Transverse colon (tissue), 4 donors: ENCODE results near the gene ZFP1. TPM values are rescaled to one million over a fixed set of nuclear protein-coding genes. Genes with fewer than 3 reads are reported as not detected.
A peak's percentile ranks its signal among the peaks of the same experiment; 100 is the strongest.

Experiments
- DNase-seq: peaks from one replicate; pipeline ENCODE4 v3.0.0-alpha.2; 2019
- H3K27ac ChIP-seq, 4 donors: fragments of 200-600 bp; sonication (generic); 2 replicates each; pipeline ENCODE4 v1.5.1; 2016 to 2018; ENCODE audit warnings: inconsistent platforms in 4 of 4
- H3K27me3 ChIP-seq: fragments of 200-600 bp; sonication (generic); 2 replicates; pipeline ENCODE4 v1.5.1; 2017; ENCODE audit warnings: inconsistent platforms
- H3K36me3 ChIP-seq, 4 donors: fragments of 200-600 bp; sonication (generic); 2 replicates each; pipeline ENCODE4 v1.5.1; 2017 to 2019; ENCODE audit warnings: inconsistent platforms in 4 of 4
- H3K4me1 ChIP-seq, 4 donors: fragments of 200-600 bp; sonication (generic); 2 replicates each; pipeline ENCODE4 v1.5.1; 2017 to 2020; ENCODE audit warnings: inconsistent platforms in 4 of 4
- H3K4me3 ChIP-seq, 4 donors: fragments of 200-600 bp; sonication (generic); 1 replicate in 1 of 4; 2 replicates in 3 of 4; pipeline versions ENCODE4 v1.5.1 to v1.6.1; 2017 to 2019; ENCODE audit warnings: inconsistent platforms in 4 of 4
- H3K9me3 ChIP-seq, 2 donors: fragments of 200-600 bp; sonication (generic); 2 replicates each; pipeline ENCODE4 v1.5.1; 2017 to 2019; ENCODE audit warnings: inconsistent platforms in 2 of 2
- CTCF ChIP-seq, 5 experiments: fragments of 200-600 bp in 3 of 5; fragments of 450-650 bp in 2 of 5; sonication (generic) in 3 of 5; IDR thresholded peaks; 1 replicate in 2 of 5; 2 replicates in 3 of 5; pipeline ENCODE4 v1.5.1; 2016 to 2017; ENCODE audit warnings: antibody characterized with exemption in 5 of 5, inconsistent platforms in 3 of 5, mild to moderate bottlenecking in 2 of 5, moderate library complexity in 1 of 5
- EP300 ChIP-seq: sonication (generic); formaldehyde crosslinking; IDR thresholded peaks from one replicate; pipeline ENCODE4 v1.6.1; 2017; ENCODE audit warnings: antibody characterized with exemption, low read depth
- POLR2A ChIP-seq: fragments of 450-650 bp; IDR thresholded peaks from one replicate; pipeline ENCODE4 v1.6.1; 2016; ENCODE audit warnings: antibody characterized with exemption, mild to moderate bottlenecking, moderate library complexity
- POLR2AphosphoS5 ChIP-seq, 3 donors: sonication (generic); formaldehyde crosslinking; IDR thresholded peaks; one replicate each; pipeline ENCODE4 v1.6.1; 2016; ENCODE audit warnings: antibody characterized with exemption in 3 of 3
- WGBS, 2 donors: methylation state at CpG; one replicate each; pipeline ENCODE4 v1.1.5; 2018; ENCODE audit warnings: low coverage in 1 of 2; 5-methylcytosine and 5-hydroxymethylcytosine counted together
- in situ Hi-C, 4 donors: fragments of 200-750 bp; cut with MboI; loops; one replicate each; pipeline versions ENCODE4 v1.15.0 to v1.15.1; 2017; ENCODE audit warnings: low sequenced_read_pairs in 3 of 4, low pct_ligation_motif_present in 1 of 4, low pct_unique_long_range_greater_than_20kb in 1 of 4
- intact Hi-C: fragments of 100-400 bp; cut with DNase I; formaldehyde crosslinking; loops from one replicate; pipeline ENCODE4 v1.15.1; 2023; ENCODE audit warnings: low total_unique reads
- total RNA-seq, 4 donors: library from RNA; depleted of rRNA; stranded (reverse); fragments of >200 nt; gene quantifications; one replicate each; pipeline ENCODE4 v1.1.0, GENCODE V29; 2016

Gene ZFP1
- total RNA-seq, 4 donors from 2014 or later: 1.1 to 56.7 (median 6.3) TPM

GRCh38 chr16:75110637-75111513 lies 37.4 kb upstream of the ZFP1 start:
- H3K27ac ChIP-seq: peak overlapping the region; percentile 69 to 90 (median 80)
- intact Hi-C loops: loop anchor here (1.0 kb wide), 1 partner anchor 113 kb away; no protein-coding TSS in a partner anchor
- no peaks in the 10 kb centered on the region for H3K9me3 ChIP-seq
- peak; percentile 94 for DNase-seq
- no peaks in the 10 kb centered on the region for H3K36me3 ChIP-seq
- H3K27me3 ChIP-seq: no peaks in the 10 kb centered on the region
- H3K4me1 ChIP-seq: peaks cover 45 to 71% (median 48%) of the 10 kb centered on the region in 4 donors
- in situ Hi-C loops: loop anchor here in 1 of 4 donors (25.0 kb wide), 1 partner anchor 399 kb away; the partner anchor contains the start of gene MLKL
- 0 to 18% methylated on average over 1 to 28 of the region's 28 CpGs for WGBS, 2 donors
- TF ChIP-seq POLR2A (peak; percentile 17), POLR2AphosphoS5 (IDR thresholded peaks at IDR 0.05) (peak in 2 of 3 donors; percentile 47 to 55), EP300 (no peak), CTCF (IDR thresholded peaks at IDR 0.05) (peak; percentile 89 to 96 (median 94))
- peak overlapping the region in 2 of 4 donors; percentile 0 to 19 for H3K4me3 ChIP-seq

GRCh38 chr16:75111514-75111940 lies 36.8 kb upstream of the ZFP1 start:
- H3K36me3 ChIP-seq: no peaks in the 10 kb centered on the region
- no peaks in the 10 kb centered on the region for H3K9me3 ChIP-seq
- H3K27me3 ChIP-seq: no peaks in the 10 kb centered on the region
- 41% methylated on average over 7 of the region's 7 CpGs; no CpG with 5 or more reads in 1 of the 2 donors for WGBS, 2 donors
- intact Hi-C loops (loop anchor here (1.0 kb wide), 1 partner anchor 113 kb away; no protein-coding TSS in a partner anchor), in situ Hi-C loops (loop anchor here in 1 of 4 donors (25.0 kb wide), 1 partner anchor 399 kb away; the partner anchor contains the start of gene MLKL)
- TF ChIP-seq POLR2A: no peak
- TF ChIP-seq EP300: no peak
- no peak for TF ChIP-seq POLR2AphosphoS5 (IDR thresholded peaks at IDR 0.05)
- peak in 2 of 5 experiments; percentile 6 to 7 for TF ChIP-seq CTCF (IDR thresholded peaks at IDR 0.05)
- H3K4me3 ChIP-seq: no peak overlapping the region
- H3K27ac ChIP-seq: peak overlapping the region; percentile 69 to 90 (median 80)
- DNase-seq: no peak
- H3K4me1 ChIP-seq: peaks cover 39 to 67% (median 46%) of the 10 kb centered on the region in 4 donors

- Histone ChIP-seq H3K27ac (peak overlapping the region in 2 of 4 donors; percentile 69 to 90), H3K4me3 (no peak overlapping the region), H3K36me3 (no peaks in the 10 kb centered on the region), H3K27me3 (no peaks in the 10 kb centered on the region), H3K9me3 (no peaks in the 10 kb centered on the region), H3K4me1 (peaks cover 39 to 67% (median 44%) of the 10 kb centered on the region in 4 donors)
- DNase-seq: no peak
- no peak for TF ChIP-seq POLR2A
- in situ Hi-C loops (loop anchor here in 1 of 4 donors (25.0 kb wide), 1 partner anchor 400 kb away; the partner anchor contains the start of gene MLKL), intact Hi-C loops (loop anchor here (1.0 kb wide), 1 partner anchor 114 kb away; no protein-coding TSS in a partner anchor)
- WGBS, 2 donors: 26 to 53% methylated on average over 7 to 26 of the region's 26 CpGs
These were observed 36.2 kb upstream of the ZFP1 start for GRCh38 chr16:75111961-75112733.

GRCh38 chr16:75112734-75113491 lies 35.4 kb upstream of the ZFP1 start:
- Histone ChIP-seq H3K27ac (no peak overlapping the region), H3K4me3 (no peak overlapping the region), H3K9me3 (no peaks in the 10 kb centered on the region), H3K27me3 (no peaks in the 10 kb centered on the region), H3K36me3 (no peaks in the 10 kb centered on the region), H3K4me1 (peaks cover 35 to 60% (median 40%) of the 10 kb centered on the region in 4 donors)
- no peak for TF ChIP-seq POLR2A
- no peak for TF ChIP-seq CTCF (IDR thresholded peaks at IDR 0.05)
- TF ChIP-seq EP300: no peak
- TF ChIP-seq POLR2AphosphoS5 (IDR thresholded peaks at IDR 0.05): no peak
- no peak for DNase-seq
- in situ Hi-C loops (loop anchor here in 1 of 4 donors (25.0 kb wide), 1 partner anchor 401 kb away; the partner anchor contains the start of gene MLKL), intact Hi-C loops (no loop called here)
- WGBS, 2 donors: 67% methylated on average over 14 of the region's 14 CpGs; no CpG with 5 or more reads in 1 of the 2 donors
